Measurements from ENCODE around the gene WDR18.

- no peak for TF ChIP-seq CTCF (IDR thresholded peaks at IDR 0.05; ENCODE audit: low read depth, low read length)
- TF ChIP-seq POLR2A (IDR thresholded peaks at IDR 0.05; ENCODE audit: extremely low read depth, insufficient read length) = no peak
These were observed 3.9 kb downstream of the WDR18 start for GRCh38 chr19:988081-988480.
